ENCODE measurements around the gene LINGO1. TPM values are rescaled to one million over a fixed set of nuclear protein-coding genes. Genes with fewer than 3 reads are reported as not detected.

The LINGO1 gene
- total and polyA plus RNA-seq, 9 of the 15 experiments (the other 6 are each of a cell fraction or from before 2014, with no cell fraction given), result 0.07 to 15.3 (median 2.1) TPM

- TF ChIP-seq ZC3H11A (IDR thresholded peaks at IDR 0.05; ENCODE audit: low read depth, low read length) (no peak), TRIM24 (IDR thresholded peaks at IDR 0.05) (peak in 1 of 2 experiments; percentile 38; a peak in 1 of 4 replicates), TAF15 (IDR thresholded peaks at IDR 0.05; ENCODE audit: low read depth, low read length) (no peak), ILF3 (IDR thresholded peaks at IDR 0.05; ENCODE audit: borderline replicate concordance) (no peak), ZBTB2 (IDR thresholded peaks at IDR 0.05) (peak; percentile 10; the same call in 1 of the 2 replicates), SMARCC2 (IDR thresholded peaks at IDR 0.05; ENCODE audit: low read depth) (no peak), SIN3B (IDR thresholded peaks at IDR 0.05; ENCODE audit: low read depth) (no peak), ZNF280B (CRISPR knock-in tag; IDR thresholded peaks at IDR 0.05) (no peak), IRF1 (CRISPR knock-in tag; IDR thresholded peaks at IDR 0.05; ENCODE audit: borderline replicate concordance) (no peak), CREB5 (CRISPR knock-in tag; IDR thresholded peaks at IDR 0.05) (no peak), ZNF277 (CRISPR knock-in tag; IDR thresholded peaks at IDR 0.05; ENCODE audit: borderline replicate concordance) (no peak), TAF7 (tag; IDR thresholded peaks at IDR 0.05) (0 out of 2 replicates have a peak, but pooled peaks have one; percentile 20), KAT7 (CRISPR knock-in tag; IDR thresholded peaks at IDR 0.05; ENCODE audit: borderline replicate concordance) (no peak), GMEB1 (CRISPR knock-in tag; IDR thresholded peaks at IDR 0.05) (no peak), ZNF398 (CRISPR knock-in tag; IDR thresholded peaks at IDR 0.05) (no peak)
These were observed 10.3 kb downstream of the LINGO1 start (continued) for GRCh38 chr15:77622209-77622933.
